ENCODE measurements around the gene DBT.

DNA sequence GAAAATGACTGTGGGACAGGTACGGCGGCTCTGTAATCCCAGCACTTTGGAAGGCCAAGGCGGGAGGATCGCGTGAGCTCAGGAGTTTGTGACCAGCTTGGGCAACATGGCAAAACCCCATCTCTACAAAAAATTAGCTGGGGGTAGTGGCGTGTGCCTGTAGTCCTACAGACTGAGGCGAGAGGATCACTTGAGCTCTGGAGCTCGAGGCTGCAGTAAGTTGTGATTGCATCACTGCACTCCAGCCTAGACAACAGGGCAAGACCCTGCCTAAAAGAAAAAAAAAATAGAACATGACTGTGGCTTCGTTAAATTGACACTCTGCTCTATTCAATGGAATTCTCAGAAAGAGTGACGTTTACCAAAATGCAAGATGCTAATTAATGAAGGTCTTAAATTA lies 3.9 kb upstream of the DBT start:
- TF ChIP-seq POLR2AphosphoS5 (IDR thresholded peaks at IDR 0.05; ENCODE audit: low read depth, low read length) (no peak), EGR1 (IDR thresholded peaks at IDR 0.05; ENCODE audit: low read depth) (no peak), ZNF274 (IDR thresholded peaks at IDR 0.05; ENCODE audit: low read depth, low read length) (no peak), RAD21 (IDR thresholded peaks at IDR 0.05; ENCODE audit: low read depth) (no peak), YY1 (IDR thresholded peaks at IDR 0.05; ENCODE audit: extremely low read depth, insufficient replicate concordance, low read depth, low read length) (no peak), EZH2 (IDR thresholded peaks at IDR 0.05) (no peak), ELF1 (IDR thresholded peaks at IDR 0.05; ENCODE audit: borderline replicate concordance, low read depth) (no peak), SIN3A (IDR thresholded peaks at IDR 0.05; ENCODE audit: low read depth) (no peak)
- TF ChIP-seq, protein P1, sequence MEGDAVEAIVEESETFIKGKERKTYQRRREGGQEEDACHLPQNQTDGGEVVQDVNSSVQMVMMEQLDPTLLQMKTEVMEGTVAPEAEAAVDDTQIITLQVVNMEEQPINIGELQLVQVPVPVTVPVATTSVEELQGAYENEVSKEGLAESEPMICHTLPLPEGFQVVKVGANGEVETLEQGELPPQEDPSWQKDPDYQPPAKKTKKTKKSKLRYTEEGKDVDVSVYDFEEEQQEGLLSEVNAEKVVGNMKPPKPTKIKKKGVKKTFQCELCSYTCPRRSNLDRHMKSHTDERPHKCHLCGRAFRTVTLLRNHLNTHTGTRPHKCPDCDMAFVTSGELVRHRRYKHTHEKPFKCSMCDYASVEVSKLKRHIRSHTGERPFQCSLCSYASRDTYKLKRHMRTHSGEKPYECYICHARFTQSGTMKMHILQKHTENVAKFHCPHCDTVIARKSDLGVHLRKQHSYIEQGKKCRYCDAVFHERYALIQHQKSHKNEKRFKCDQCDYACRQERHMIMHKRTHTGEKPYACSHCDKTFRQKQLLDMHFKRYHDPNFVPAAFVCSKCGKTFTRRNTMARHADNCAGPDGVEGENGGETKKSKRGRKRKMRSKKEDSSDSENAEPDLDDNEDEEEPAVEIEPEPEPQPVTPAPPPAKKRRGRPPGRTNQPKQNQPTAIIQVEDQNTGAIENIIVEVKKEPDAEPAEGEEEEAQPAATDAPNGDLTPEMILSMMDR (IDR thresholded peaks at IDR 0.05 in 2 of 3, conservative IDR thresholded peaks at IDR 0.05 in 1 of 3; ENCODE audit: borderline replicate concordance in 1 of 3, insufficient read depth in 1 of 3, low read depth in 2 of 3, low read length in 2 of 3) = no peak

All from HCT116 (cell line).